ENCODE results near the gene KCNK6.

KCNK6 gene

GRCh38 chr19:38319421-38320258 is at the start of gene KCNK6:
TSS of gene KCNK6 (plus strand) at chr19:38319845. CDS start at chr19:38319951, 106 bp downstream.
- no peak for DNase-seq (ENCODE audit: low read depth, low spot score)

- DNase-seq (ENCODE audit: low read depth, low spot score) = no peak
Observed at GRCh38 chr19:38270587-38271167, 49.0 kb upstream of the KCNK6 start.

GRCh38 chr19:38273499-38273898 is 46.1 kb upstream of the KCNK6 start:
- DNase-seq (ENCODE audit: low read depth, low spot score) = no peak

- DNase-seq (ENCODE audit: low read depth, low spot score) = no peak
Observed at GRCh38 chr19:38274739-38275138, 44.9 kb upstream of the KCNK6 start.

GRCh38 chr19:38276942-38277517 is 42.6 kb upstream of the KCNK6 start:
- DNase-seq (ENCODE audit: low read depth, low spot score) = no peak

GRCh38 chr19:38277549-38277948 is 42.1 kb upstream of the KCNK6 start:
- no peak for DNase-seq (ENCODE audit: low read depth, low spot score)

- DNase-seq (ENCODE audit: low read depth, low spot score) = no peak
Observed at GRCh38 chr19:38277969-38278680, 41.5 kb upstream of the KCNK6 start.

GRCh38 chr19:38278751-38279150 is 40.9 kb upstream of the KCNK6 start:
- no peak for DNase-seq (ENCODE audit: low read depth, low spot score)

- no peak for DNase-seq (ENCODE audit: low read depth, low spot score)
Observed at GRCh38 chr19:38280030-38280921, 39.4 kb upstream of the KCNK6 start.

GRCh38 chr19:38281811-38282566 is 37.7 kb upstream of the KCNK6 start:
- no peak for DNase-seq (ENCODE audit: low read depth, low spot score)

- no peak for DNase-seq (ENCODE audit: low read depth, low spot score)
Observed at GRCh38 chr19:38283271-38283670, 36.4 kb upstream of the KCNK6 start.

- DNase-seq (ENCODE audit: low read depth, low spot score) = no peak
Observed at GRCh38 chr19:38284422-38284821, 35.2 kb upstream of the KCNK6 start.

GRCh38 chr19:38285567-38285966 is 34.1 kb upstream of the KCNK6 start:
- no peak for DNase-seq (ENCODE audit: low read depth, low spot score)

- DNase-seq (ENCODE audit: low read depth, low spot score) = no peak
Observed at GRCh38 chr19:38287604-38288003, 32.0 kb upstream of the KCNK6 start.

GRCh38 chr19:38288123-38288855 is 31.4 kb upstream of the KCNK6 start:
- DNase-seq (ENCODE audit: low read depth, low spot score) = no peak

GRCh38 chr19:38289955-38290354 is 29.7 kb upstream of the KCNK6 start:
- no peak for DNase-seq (ENCODE audit: low read depth, low spot score)

- DNase-seq (ENCODE audit: low read depth, low spot score) = no peak
Observed at GRCh38 chr19:38290631-38291147, 29.0 kb upstream of the KCNK6 start.

GRCh38 chr19:38291855-38292254 is 27.8 kb upstream of the KCNK6 start:
- no peak for DNase-seq (ENCODE audit: low read depth, low spot score)

- no peak for DNase-seq (ENCODE audit: low read depth, low spot score)
Observed at GRCh38 chr19:38293281-38293680, 26.4 kb upstream of the KCNK6 start.

GRCh38 chr19:38294090-38294489 is 25.6 kb upstream of the KCNK6 start:
- no peak for DNase-seq (ENCODE audit: low read depth, low spot score)

All from activated CD4-positive, CD25-positive, alpha-beta regulatory T cell treated with anti-CD3 and anti-CD28 coated beads, Interleukin-2, amount 50 U/mL, for 16 hours (primary cell).